Adrenal gland (tissue), 19 donors: ENCODE data around the gene GPR153. TPM values are rescaled to one million over a fixed set of nuclear protein-coding genes. Genes with fewer than 3 reads are reported as not detected.
"Not testable (repeated sequence)": the region's sequence is repeated elsewhere in the genome, so short reads cannot be mapped to it uniquely, and the experiment has no call there.

Experiments
- DNase-seq, 7 donors: peaks; one replicate each; pipeline ENCODE4 v3.0.0-alpha.2; 2019 to 2020
- H3K27ac ChIP-seq, 5 donors: fragments of 200-600 bp; sonication (generic) in 4 of 5; 1 replicate in 3 of 5; 2 replicates in 2 of 5; pipeline versions ENCODE4 v1.5.1 to v1.8.0; 2016 to 2020; ENCODE audit warnings: mild to moderate bottlenecking in 1 of 5
- H3K27me3 ChIP-seq: fragments of 200-600 bp; 2 replicates; pipeline ENCODE4 v1.8.0; 2021
- H3K36me3 ChIP-seq, 2 donors: fragments of 200-600 bp; replicated peaks in 1 of 2; 1 replicate in 1 of 2; 2 replicates in 1 of 2; pipeline versions ENCODE4 v1.5.1 to v1.8.0; 2018 to 2022
- H3K4me1 ChIP-seq, 2 donors: fragments of 200-600 bp; replicated peaks in 1 of 2; 1 replicate in 1 of 2; 2 replicates in 1 of 2; pipeline versions ENCODE4 v1.5.1 to v1.8.0; 2018 to 2021
- H3K4me3 ChIP-seq, 4 donors: fragments of 200-600 bp; sonication (generic) in 3 of 4; one replicate each; pipeline ENCODE4 v1.5.1; 2016 to 2018
- H3K9me3 ChIP-seq, 3 donors: fragments of 200-600 bp; sonication (generic) in 1 of 3; replicated peaks in 1 of 3; 1 replicate in 2 of 3; 2 replicates in 1 of 3; pipeline versions ENCODE4 v1.5.1 to v1.8.0; 2016 to 2021
- CTCF ChIP-seq, 6 experiments: fragments of 450-650 bp in 4 of 6; fragments of 200-600 bp in 2 of 6; sonication (generic) in 1 of 6; IDR thresholded peaks; 1 replicate in 5 of 6; 2 replicates in 1 of 6; pipeline versions ENCODE4 v1.5.1 to v1.8.0; 2016 to 2021; ENCODE audit warnings: antibody characterized with exemption in 6 of 6, mild to moderate bottlenecking in 2 of 6, moderate library complexity in 1 of 6
- POLR2A ChIP-seq, 2 donors: fragments of 450-650 bp; IDR thresholded peaks; one replicate each; pipeline ENCODE4 v1.6.1; 2017; ENCODE audit warnings: antibody characterized with exemption in 2 of 2, mild to moderate bottlenecking in 2 of 2, moderate library complexity in 1 of 2
- whole genome bisulfite sequencing, 4 donors: extraction: QIAGEN DNeasy Blood & Tissue Kit in 2 of 4; methylation state at CpG; one replicate each; pipeline versions ENCODE4 v1.1.5 to v1.1.7; 2013 to 2017; 5-methylcytosine and 5-hydroxymethylcytosine counted together
- intact Hi-C, 2 donors: fragments of 100-400 bp; cut with DNase I; formaldehyde crosslinking; loops; one replicate each; pipeline versions ENCODE4 v1.14.1 to v1.15.0; 2022 to 2023
- long read RNA-seq, 10 donors: library from polyadenylated mRNA in 3 of 10; unstranded in 2 of 10; stranded (forward) in 1 of 10; transcript quantifications; one replicate each; pipeline ENCODE4 v2.0.0 and lab custom pipeline, GENCODE V29; 2021 to 2026
- polyA plus RNA-seq, 3 donors: library from polyadenylated mRNA; stranded (reverse); fragments of 200-250 nt in 2 of 3; fragments of 350-450 nt in 1 of 3; fragmentation: Illumina TruSeq in 1 of 3; extraction: RNeasy Lipid Tissue Mini Kit (QIAGEN cat#74804) in 1 of 3; gene quantifications; one replicate each; pipeline ENCODE4 v1.2.3, GENCODE V29; 2013 to 2014
- total RNA-seq, 9 donors: library from RNA; depleted of rRNA in 4 of 9; stranded (reverse); fragments of >200 nt in 4 of 9; fragments of 120-200 nt in 1 of 9; fragmentation: NEBNext Ultra II Directional in 1 of 9; extraction: Animal tissue kit (Norgen Biotek cat#: 25700) in 1 of 9; gene quantifications; one replicate each; pipeline versions ENCODE4 v1.1.0 to v1.2.4, GENCODE V29; 2013 to 2023
- donor health status: healthy with polysubstance abuse.
- donor health status: Bipolar disorder and iron deficiency.
- donor health status: DM: yes; HTN: yes; CAD: no.
- donor health status: DM: no; HTN: no; CAD: no.
- donor health status: DM: no; HTN: no; CAD: no.
- donor health status: DM: yes; HTN: yes; CAD: no.

Gene GPR153
- total RNA-seq: 1 to 10 TPM; 1.3 to 5.9 (median 3.1) TPM
- polyA plus RNA-seq: 1 to 10 TPM in 2 of 3 donors, under 1 TPM in 1; 0.86 to 3.2 (median 2.4) TPM
- long read RNA-seq, donor 1: 0 reads
- long read RNA-seq, donor 2: 0 reads
- long read RNA-seq, donor 3: 0 reads
- long read RNA-seq, donor 4: 0 reads
- long read RNA-seq, donor 5, full-length matches to known transcripts: 2 of 6 reads
- long read RNA-seq, donor 5, partial matches to known transcripts: 0 of 6 reads
- long read RNA-seq, donor 5, other reads (novel, unspliced or antisense): 4 of 6 reads
- long read RNA-seq, donor 6, partial matches to known transcripts: 0 of 1 reads
- long read RNA-seq, donor 6, other reads (novel, unspliced or antisense): 1 of 1 reads
- long read RNA-seq, donor 7: 0 reads
- long read RNA-seq, donor 8, full-length matches to known transcripts: 1 of 1 reads
- long read RNA-seq, donor 8, partial matches to known transcripts: 0 of 1 reads
- long read RNA-seq, donor 8, other reads (novel, unspliced or antisense): 0 of 1 reads
- long read RNA-seq, donor 9: 0 reads
- long read RNA-seq, donor 10: 0 reads

- WGBS, 4 donors: 2 to 20% (median 6%) methylated on average over 2 to 71 of the region's 78 CpGs
- no peak for TF ChIP-seq CTCF (IDR thresholded peaks at IDR 0.05)
- no peak for TF ChIP-seq POLR2A (IDR thresholded peaks at IDR 0.05)
- peak within 1 kb of the TSS in 2 of 5 donors; percentile 26 to 52 for H3K27ac ChIP-seq
- no peaks in the 10 kb centered on the region for H3K36me3 ChIP-seq
- H3K4me3 ChIP-seq: peak within 1 kb of the TSS in 2 of 4 donors; percentile 28 to 65
- peak in 2 of 7 donors; percentile 36 to 49 for DNase-seq
- intact Hi-C loops: no loop called here
- peaks cover 4 to 6% of the 10 kb centered on the region in 2 donors for H3K4me1 ChIP-seq
- H3K27me3 ChIP-seq: no peaks in the 10 kb centered on the region
- no peaks in the 10 kb centered on the region for H3K9me3 ChIP-seq
Observed at GRCh38 chr1:6260961-6261614, at the start of gene GPR153. TSS of gene GPR153 (minus strand) at chr1:6261098. CDS start at chr1:6254905, 6,193 bp downstream.

GRCh38 chr1:6310116-6310848 lies 49.4 kb upstream of the GPR153 start:
- Histone ChIP-seq H3K4me1 (no peaks in the 10 kb centered on the region), H3K4me3 (no peak overlapping the region), H3K27ac (no peak overlapping the region), H3K36me3 (no peaks in the 10 kb centered on the region), H3K9me3 (no peaks in the 10 kb centered on the region), H3K27me3 (no peaks in the 10 kb centered on the region)
- DNase-seq: no peak
- TF ChIP-seq CTCF (IDR thresholded peaks at IDR 0.05) (no peak), POLR2A (IDR thresholded peaks at IDR 0.05) (no peak)
- 94 to 97% (median 95%) methylated on average over 8 to 9 of the region's 9 CpGs for WGBS, 4 donors
- intact Hi-C loops: no loop called here

GRCh38 chr1:6309564-6309963 lies 48.7 kb upstream of the GPR153 start:
- no peaks in the 10 kb centered on the region for H3K4me1 ChIP-seq
- H3K36me3 ChIP-seq: no peaks in the 10 kb centered on the region
- TF ChIP-seq POLR2A (IDR thresholded peaks at IDR 0.05) (no peak), CTCF (IDR thresholded peaks at IDR 0.05) (no peak)
- no peaks in the 10 kb centered on the region for H3K27me3 ChIP-seq
- no peaks in the 10 kb centered on the region for H3K9me3 ChIP-seq
- no peak overlapping the region for H3K27ac ChIP-seq
- DNase-seq: no peak
- no peak overlapping the region for H3K4me3 ChIP-seq
- whole genome bisulfite sequencing, 4 donors: 83 to 92% (median 88%) methylated on average over 7 of the region's 7 CpGs
- intact Hi-C loops: no loop called here

- intact Hi-C loops: no loop called here
- Histone ChIP-seq H3K27ac (no peak overlapping the region), H3K27me3 (no peaks in the 10 kb centered on the region), H3K4me3 (no peak overlapping the region), H3K9me3 (no peaks in the 10 kb centered on the region), H3K36me3 (no peaks in the 10 kb centered on the region), H3K4me1 (no peaks in the 10 kb centered on the region)
- no peak for DNase-seq
- WGBS, 4 donors: 92 to 96% (median 95%) methylated on average over 13 of the region's 13 CpGs
- no peak for TF ChIP-seq CTCF (IDR thresholded peaks at IDR 0.05)
- no peak for TF ChIP-seq POLR2A (IDR thresholded peaks at IDR 0.05)
Observed at GRCh38 chr1:6308449-6308848, 47.6 kb upstream of the GPR153 start.

- H3K9me3 ChIP-seq, H3K4me3 ChIP-seq, DNase-seq, H3K4me1 ChIP-seq, intact Hi-C loops, H3K27me3 ChIP-seq, H3K36me3 ChIP-seq, H3K27ac ChIP-seq: not testable (repeated sequence)
- WGBS, 4 donors: 82 to 96% (median 92%) methylated on average over 7 of the region's 7 CpGs
Observed at GRCh38 chr1:6307682-6308081, 46.8 kb upstream of the GPR153 start.
